ENCODE results near the gene NDUFB3.

GRCh38 chr2:201126308-201127151 is 54.7 kb downstream of the NDUFB3 start:
- TF ChIP-seq CTCF (optimal IDR thresholded peaks at IDR 0.05 in 1 of 3, IDR thresholded peaks at IDR 0.05 in 1 of 3, conservative IDR thresholded peaks at IDR 0.05 in 1 of 3; ENCODE audit: extremely low read depth in 1 of 3, insufficient read depth in 2 of 3, low read length in 3 of 3) (no peak), EZH2 (IDR thresholded peaks at IDR 0.05; ENCODE audit: low read length) (no peak)
